ENCODE measurements around the gene ACSM3. TPM values are rescaled to one million over a fixed set of nuclear protein-coding genes. Genes with fewer than 3 reads are reported as not detected.

The ACSM3 gene
- total and polyA plus RNA-seq, 4 donors = 29.2 to 71.8 (median 50.3) TPM

- H3K4me3 ChIP-seq (ENCODE audit: low read depth in 1 of 3, low read length in 3 of 3) = no peak overlapping the region
- H3K27me3 ChIP-seq (ENCODE audit: control insufficient read depth in 4 of 4, insufficient read depth in 4 of 4, low read length in 3 of 4) = no peaks in the 10 kb centered on the region
- no peaks in the 10 kb centered on the region for H3K9me3 ChIP-seq (ENCODE audit: control insufficient read depth in 4 of 4, low read length in 3 of 4)
- H3K27ac ChIP-seq (ENCODE audit: low read depth in 1 of 2, low read length in 2 of 2) = no peak overlapping the region
- TF ChIP-seq FOXA2 (IDR thresholded peaks at IDR 0.05) (no peak), HNF4G (IDR thresholded peaks at IDR 0.05) (no peak)
- no peak for DNase-seq (ENCODE audit: low spot score)
- H3K4me1 ChIP-seq (ENCODE audit: control insufficient read depth in 4 of 4, insufficient read depth in 4 of 4, low read length in 3 of 4) = no peaks in the 10 kb centered on the region
- no peak overlapping the region for H3K9ac ChIP-seq (ENCODE audit: low read depth in 1 of 2, low read length in 2 of 2)
- peaks cover 0 to 2% (median 0%) of the 10 kb centered on the region in 4 donors for H3K36me3 ChIP-seq (ENCODE audit: control insufficient read depth in 4 of 4, insufficient read depth in 3 of 4, low read depth in 1 of 4, low read length in 3 of 4)
Observed at GRCh38 chr16:20726661-20727060, 37.2 kb upstream of the ACSM3 start.

- peaks cover 0 to 2% (median 0%) of the 10 kb centered on the region in 4 donors for H3K36me3 ChIP-seq (ENCODE audit: control insufficient read depth in 4 of 4, insufficient read depth in 3 of 4, low read depth in 1 of 4, low read length in 3 of 4)
- no peak overlapping the region for H3K27ac ChIP-seq (ENCODE audit: low read depth in 1 of 2, low read length in 2 of 2)
- H3K9me3 ChIP-seq (ENCODE audit: control insufficient read depth in 4 of 4, low read length in 3 of 4) = no peaks in the 10 kb centered on the region
- H3K27me3 ChIP-seq (ENCODE audit: control insufficient read depth in 4 of 4, insufficient read depth in 4 of 4, low read length in 3 of 4) = no peaks in the 10 kb centered on the region
- no peak overlapping the region for H3K9ac ChIP-seq (ENCODE audit: low read depth in 1 of 2, low read length in 2 of 2)
- WGBS = 90% methylated on average over 3 of the region's 3 CpGs
- H3K4me3 ChIP-seq (ENCODE audit: low read depth in 1 of 3, low read length in 3 of 3) = no peak overlapping the region
- no peak for DNase-seq (ENCODE audit: low spot score)
- TF ChIP-seq CTCF (IDR thresholded peaks at IDR 0.05; ENCODE audit: low read depth, low read length, missing input control) (no peak), RXRA (IDR thresholded peaks at IDR 0.05) (no peak), ATF3 (IDR thresholded peaks at IDR 0.05) (no peak), MAX (IDR thresholded peaks at IDR 0.05) (no peak), REST (IDR thresholded peaks at IDR 0.05) (no peak), JUND (IDR thresholded peaks at IDR 0.05) (no peak), HNF4A (conservative IDR thresholded peaks at IDR 0.05) (no peak)
- no peaks in the 10 kb centered on the region for H3K4me1 ChIP-seq (ENCODE audit: control insufficient read depth in 4 of 4, insufficient read depth in 4 of 4, low read length in 3 of 4)
Observed at GRCh38 chr16:20727181-20727580, 36.6 kb upstream of the ACSM3 start.

- Histone ChIP-seq H3K4me3 (ENCODE audit: low read depth in 1 of 3, low read length in 3 of 3) (no peak overlapping the region), H3K36me3 (ENCODE audit: control insufficient read depth in 4 of 4, insufficient read depth in 3 of 4, low read depth in 1 of 4, low read length in 3 of 4) (peaks cover 0 to 2% (median 0%) of the 10 kb centered on the region in 4 donors), H3K4me1 (ENCODE audit: control insufficient read depth in 4 of 4, insufficient read depth in 4 of 4, low read length in 3 of 4) (peaks cover 0 to 2% (median 0%) of the 10 kb centered on the region in 4 donors), H3K9ac (ENCODE audit: low read depth in 1 of 2, low read length in 2 of 2) (no peak overlapping the region), H3K9me3 (ENCODE audit: control insufficient read depth in 4 of 4, low read length in 3 of 4) (no peaks in the 10 kb centered on the region), H3K27me3 (ENCODE audit: control insufficient read depth in 4 of 4, insufficient read depth in 4 of 4, low read length in 3 of 4) (no peaks in the 10 kb centered on the region), H3K27ac (ENCODE audit: low read depth in 1 of 2, low read length in 2 of 2) (no peak overlapping the region)
- no peak for DNase-seq (ENCODE audit: low spot score)
- no peak for TF ChIP-seq EGR1 (IDR thresholded peaks at IDR 0.05; ENCODE audit: low read depth in 2 of 2)
- no peak for TF ChIP-seq HNF4A (conservative IDR thresholded peaks at IDR 0.05)
- WGBS = 90% methylated on average over 3 of the region's 3 CpGs
Observed at GRCh38 chr16:20729141-20729540, 34.7 kb upstream of the ACSM3 start.
